ENCODE data around the gene LAD1.

DNA sequence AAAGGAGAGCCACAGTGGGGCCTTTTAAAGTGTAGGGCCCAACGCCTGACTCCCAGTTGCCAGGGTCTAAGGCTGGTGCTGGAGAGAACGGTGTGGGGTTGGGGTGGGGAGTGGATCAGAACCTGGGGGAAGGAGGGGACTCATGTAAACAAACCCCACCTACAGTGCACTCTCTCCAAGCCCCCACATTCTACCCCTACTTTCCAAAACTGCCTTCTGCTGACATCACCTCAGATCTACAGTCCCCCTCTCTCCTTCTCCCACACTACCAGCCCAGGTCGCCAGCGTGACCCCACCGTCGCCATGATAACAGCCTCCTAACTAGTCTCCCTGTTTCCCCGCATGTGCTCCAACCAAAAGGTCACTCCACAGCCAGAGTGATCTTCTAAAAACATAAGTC lies 48.2 kb downstream of the LAD1 start:
- TF ChIP-seq, protein P1, sequence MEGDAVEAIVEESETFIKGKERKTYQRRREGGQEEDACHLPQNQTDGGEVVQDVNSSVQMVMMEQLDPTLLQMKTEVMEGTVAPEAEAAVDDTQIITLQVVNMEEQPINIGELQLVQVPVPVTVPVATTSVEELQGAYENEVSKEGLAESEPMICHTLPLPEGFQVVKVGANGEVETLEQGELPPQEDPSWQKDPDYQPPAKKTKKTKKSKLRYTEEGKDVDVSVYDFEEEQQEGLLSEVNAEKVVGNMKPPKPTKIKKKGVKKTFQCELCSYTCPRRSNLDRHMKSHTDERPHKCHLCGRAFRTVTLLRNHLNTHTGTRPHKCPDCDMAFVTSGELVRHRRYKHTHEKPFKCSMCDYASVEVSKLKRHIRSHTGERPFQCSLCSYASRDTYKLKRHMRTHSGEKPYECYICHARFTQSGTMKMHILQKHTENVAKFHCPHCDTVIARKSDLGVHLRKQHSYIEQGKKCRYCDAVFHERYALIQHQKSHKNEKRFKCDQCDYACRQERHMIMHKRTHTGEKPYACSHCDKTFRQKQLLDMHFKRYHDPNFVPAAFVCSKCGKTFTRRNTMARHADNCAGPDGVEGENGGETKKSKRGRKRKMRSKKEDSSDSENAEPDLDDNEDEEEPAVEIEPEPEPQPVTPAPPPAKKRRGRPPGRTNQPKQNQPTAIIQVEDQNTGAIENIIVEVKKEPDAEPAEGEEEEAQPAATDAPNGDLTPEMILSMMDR (conservative IDR thresholded peaks at IDR 0.05; ENCODE audit: low read depth, low read length), result no peak
- TF ChIP-seq POLR2A (IDR thresholded peaks at IDR 0.05; ENCODE audit: low read depth, low read length) (no peak), CHD1 (IDR thresholded peaks at IDR 0.05; ENCODE audit: low read depth, low read length) (no peak), RAD21 (IDR thresholded peaks at IDR 0.05; ENCODE audit: low read length) (no peak), MAFK (IDR thresholded peaks at IDR 0.05; ENCODE audit: low read depth, low read length) (no peak), BHLHE40 (IDR thresholded peaks at IDR 0.05; ENCODE audit: low read depth, low read length) (no peak), CEBPB (IDR thresholded peaks at IDR 0.05; ENCODE audit: low read depth, low read length) (no peak), RCOR1 (IDR thresholded peaks at IDR 0.05; ENCODE audit: insufficient replicate concordance, low read length) (no peak)
- TF ChIP-seq, protein P2, sequence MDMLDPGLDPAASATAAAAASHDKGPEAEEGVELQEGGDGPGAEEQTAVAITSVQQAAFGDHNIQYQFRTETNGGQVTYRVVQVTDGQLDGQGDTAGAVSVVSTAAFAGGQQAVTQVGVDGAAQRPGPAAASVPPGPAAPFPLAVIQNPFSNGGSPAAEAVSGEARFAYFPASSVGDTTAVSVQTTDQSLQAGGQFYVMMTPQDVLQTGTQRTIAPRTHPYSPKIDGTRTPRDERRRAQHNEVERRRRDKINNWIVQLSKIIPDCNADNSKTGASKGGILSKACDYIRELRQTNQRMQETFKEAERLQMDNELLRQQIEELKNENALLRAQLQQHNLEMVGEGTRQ (IDR thresholded peaks at IDR 0.05; ENCODE audit: low read depth, low read length), result no peak
